OCI-LY7 (cell line): Measurements from ENCODE around the gene GATB.

Source experiments
- EZH2phosphoT487 ChIP-seq: fragments of 200-600 bp; sonication (generic); IDR thresholded peaks from 2 replicates; pipeline ENCODE4 v1.6.1; 2018; ENCODE audit warnings: low read depth, borderline replicate concordance, mild to moderate bottlenecking, mixed run types, antibody characterized with exemption, low read length, moderate library complexity, mixed read lengths
- TF ChIP-seq, protein P1 (sequence below): fragments of 200-600 bp; sonication (generic); conservative IDR thresholded peaks from 2 replicates; pipeline ENCODE4 v1.5.1; 2014; ENCODE audit warnings: mild to moderate bottlenecking, antibody characterized with exemption, low read length, moderate library complexity, mixed read lengths

DNA sequence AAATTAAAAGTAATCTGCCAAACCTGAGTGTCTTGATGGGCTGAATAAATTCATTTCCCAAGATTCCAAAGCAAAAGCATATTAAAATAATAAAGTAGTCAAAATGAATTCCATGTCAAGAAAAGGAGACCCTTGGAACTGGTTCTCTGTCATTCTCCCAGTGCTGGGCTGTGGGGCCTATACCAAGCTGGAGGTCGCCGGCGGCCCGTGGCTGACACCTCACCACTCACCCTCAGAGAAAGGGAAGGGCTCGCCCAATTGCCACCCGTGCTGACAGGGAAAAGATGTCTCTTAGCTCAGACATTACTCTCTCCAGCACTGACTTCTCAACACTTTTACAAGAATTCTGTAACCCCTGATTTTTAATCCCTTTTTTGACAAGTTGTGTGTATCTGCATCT lies 51.7 kb downstream of the GATB start:
- TF ChIP-seq, protein P1, sequence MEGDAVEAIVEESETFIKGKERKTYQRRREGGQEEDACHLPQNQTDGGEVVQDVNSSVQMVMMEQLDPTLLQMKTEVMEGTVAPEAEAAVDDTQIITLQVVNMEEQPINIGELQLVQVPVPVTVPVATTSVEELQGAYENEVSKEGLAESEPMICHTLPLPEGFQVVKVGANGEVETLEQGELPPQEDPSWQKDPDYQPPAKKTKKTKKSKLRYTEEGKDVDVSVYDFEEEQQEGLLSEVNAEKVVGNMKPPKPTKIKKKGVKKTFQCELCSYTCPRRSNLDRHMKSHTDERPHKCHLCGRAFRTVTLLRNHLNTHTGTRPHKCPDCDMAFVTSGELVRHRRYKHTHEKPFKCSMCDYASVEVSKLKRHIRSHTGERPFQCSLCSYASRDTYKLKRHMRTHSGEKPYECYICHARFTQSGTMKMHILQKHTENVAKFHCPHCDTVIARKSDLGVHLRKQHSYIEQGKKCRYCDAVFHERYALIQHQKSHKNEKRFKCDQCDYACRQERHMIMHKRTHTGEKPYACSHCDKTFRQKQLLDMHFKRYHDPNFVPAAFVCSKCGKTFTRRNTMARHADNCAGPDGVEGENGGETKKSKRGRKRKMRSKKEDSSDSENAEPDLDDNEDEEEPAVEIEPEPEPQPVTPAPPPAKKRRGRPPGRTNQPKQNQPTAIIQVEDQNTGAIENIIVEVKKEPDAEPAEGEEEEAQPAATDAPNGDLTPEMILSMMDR: no peak
- TF ChIP-seq EZH2phosphoT487: no peak
